Measurements from ENCODE around the gene SHROOM2. TPM values are rescaled to one million over a fixed set of nuclear protein-coding genes. Genes with fewer than 3 reads are reported as not detected.

The SHROOM2 gene
- total RNA-seq, 1 experiment from 2014 or later: 5.3 TPM

DNA sequence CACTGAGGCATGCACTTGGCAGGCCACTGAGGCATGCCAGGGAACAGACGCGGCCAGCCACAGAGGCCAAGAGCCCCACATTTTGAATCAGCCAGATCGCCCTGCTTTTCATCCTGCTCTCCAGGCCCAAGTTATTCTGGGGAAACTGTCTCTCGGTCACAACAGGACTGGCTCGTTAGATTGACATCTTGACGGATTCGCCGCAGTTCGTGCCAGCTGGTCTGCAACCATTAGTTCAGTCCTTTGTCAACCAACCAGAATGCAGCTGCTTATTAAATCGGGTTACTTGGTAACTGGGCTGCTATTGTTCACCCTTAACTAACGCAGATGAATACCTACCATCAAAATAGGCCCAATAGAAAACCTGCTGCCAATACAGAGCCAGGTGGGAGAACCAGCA lies 197.6 kb downstream of the SHROOM2 start:
- Histone ChIP-seq H3K27ac (ENCODE audit: low read depth, low read length) (no peak overlapping the region), H3K9ac (ENCODE audit: low read length) (no peak overlapping the region), H3K4me3 (replicated peaks in 1 of 2; ENCODE audit: low read depth in 1 of 2, low read length in 2 of 2) (no peak overlapping the region), H3K79me2 (ENCODE audit: insufficient read depth, low read length) (no peaks in the 10 kb centered on the region), H3K27me3 (ENCODE audit: insufficient read depth, low read length) (no peaks in the 10 kb centered on the region), H3K36me3 (ENCODE audit: control insufficient read depth in 1 of 2, insufficient read depth in 2 of 2, low read length in 2 of 2) (no peaks in the 10 kb centered on the region), H4K20me1 (ENCODE audit: insufficient read depth) (no peaks in the 10 kb centered on the region), H3K4me1 (ENCODE audit: control insufficient read depth in 1 of 2, insufficient read depth in 2 of 2, low read length in 2 of 2) (no peaks in the 10 kb centered on the region), H2AFZ (ENCODE audit: low read depth, low read length, poor library complexity, severe bottlenecking) (no peak overlapping the region), H3K4me2 (ENCODE audit: low read length) (no peak overlapping the region), H3K9me2 (ENCODE audit: insufficient read depth) (no peaks in the 10 kb centered on the region), H3K9me3 (ENCODE audit: control insufficient read depth in 1 of 2, insufficient read depth in 1 of 2, low read depth in 1 of 2, low read length in 2 of 2) (no peaks in the 10 kb centered on the region)
- ChIA-PET POLR2A (no interaction called here), RAD21 (ENCODE audit: low non-redundant PET in 1 of 2, low total read pairs in 2 of 2, uncharacterized antibody in 2 of 2, unreplicated experiment in 2 of 2) (no interaction called here), CTCF (no interaction called here)
- BruUV-seq (replicated peaks): no TSS peak
- DNase-seq (ENCODE audit: low read depth, low spot score) (no peak), ATAC-seq (no peak)
- intact Hi-C loops (cut with micrococcal nuclease): no loop called here
- TF ChIP-seq, protein P1, sequence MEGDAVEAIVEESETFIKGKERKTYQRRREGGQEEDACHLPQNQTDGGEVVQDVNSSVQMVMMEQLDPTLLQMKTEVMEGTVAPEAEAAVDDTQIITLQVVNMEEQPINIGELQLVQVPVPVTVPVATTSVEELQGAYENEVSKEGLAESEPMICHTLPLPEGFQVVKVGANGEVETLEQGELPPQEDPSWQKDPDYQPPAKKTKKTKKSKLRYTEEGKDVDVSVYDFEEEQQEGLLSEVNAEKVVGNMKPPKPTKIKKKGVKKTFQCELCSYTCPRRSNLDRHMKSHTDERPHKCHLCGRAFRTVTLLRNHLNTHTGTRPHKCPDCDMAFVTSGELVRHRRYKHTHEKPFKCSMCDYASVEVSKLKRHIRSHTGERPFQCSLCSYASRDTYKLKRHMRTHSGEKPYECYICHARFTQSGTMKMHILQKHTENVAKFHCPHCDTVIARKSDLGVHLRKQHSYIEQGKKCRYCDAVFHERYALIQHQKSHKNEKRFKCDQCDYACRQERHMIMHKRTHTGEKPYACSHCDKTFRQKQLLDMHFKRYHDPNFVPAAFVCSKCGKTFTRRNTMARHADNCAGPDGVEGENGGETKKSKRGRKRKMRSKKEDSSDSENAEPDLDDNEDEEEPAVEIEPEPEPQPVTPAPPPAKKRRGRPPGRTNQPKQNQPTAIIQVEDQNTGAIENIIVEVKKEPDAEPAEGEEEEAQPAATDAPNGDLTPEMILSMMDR (IDR thresholded peaks at IDR 0.05 in 2 of 3, conservative IDR thresholded peaks at IDR 0.05 in 1 of 3; ENCODE audit: borderline replicate concordance in 1 of 3, insufficient read depth in 1 of 3, low read depth in 2 of 3, low read length in 2 of 3): no peak
- no peak for TF ChIP-seq FOSL1 (IDR thresholded peaks at IDR 0.05; ENCODE audit: low read depth)
- no peak for TF ChIP-seq SIN3A (IDR thresholded peaks at IDR 0.05; ENCODE audit: low read depth)
- TF ChIP-seq CEBPB (IDR thresholded peaks at IDR 0.05; ENCODE audit: low read depth): no peak

DNA sequence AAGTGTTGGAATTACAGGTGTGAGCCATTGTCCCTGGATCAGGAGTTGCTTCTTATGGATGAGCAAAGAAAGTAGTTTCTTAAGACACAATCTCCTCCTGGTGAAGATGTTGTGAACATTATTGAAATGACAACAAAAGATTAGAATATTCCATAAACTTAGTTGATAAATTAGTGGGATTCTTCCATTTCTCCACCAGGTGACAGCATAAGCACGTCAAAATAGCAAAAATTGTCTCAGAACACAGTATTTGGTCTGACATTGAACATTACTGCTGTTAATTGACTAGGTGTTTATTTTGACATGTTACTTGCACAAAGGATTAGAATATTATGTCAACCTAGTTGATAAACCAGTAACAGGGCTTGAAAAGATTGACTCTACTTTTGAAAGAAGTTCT lies 202.5 kb downstream of the SHROOM2 start:
- ATAC-seq (no peak), DNase-seq (ENCODE audit: low read depth, low spot score) (no peak)
- no peak overlapping the region for H3K4me2 ChIP-seq (ENCODE audit: low read length)
- BruUV-seq (replicated peaks): no TSS peak
- H3K4me3 ChIP-seq (replicated peaks in 1 of 2; ENCODE audit: low read depth in 1 of 2, low read length in 2 of 2): no peak overlapping the region
- H4K20me1 ChIP-seq (ENCODE audit: insufficient read depth): no peaks in the 10 kb centered on the region
- H3K27me3 ChIP-seq (ENCODE audit: insufficient read depth, low read length): no peaks in the 10 kb centered on the region
- ChIA-PET POLR2A (no interaction called here), RAD21 (ENCODE audit: low non-redundant PET in 1 of 2, low total read pairs in 2 of 2, uncharacterized antibody in 2 of 2, unreplicated experiment in 2 of 2) (no interaction called here), CTCF (no interaction called here)
- H3K9me2 ChIP-seq (ENCODE audit: insufficient read depth): no peaks in the 10 kb centered on the region
- no peaks in the 10 kb centered on the region for H3K79me2 ChIP-seq (ENCODE audit: insufficient read depth, low read length)
- H3K9me3 ChIP-seq (ENCODE audit: control insufficient read depth in 1 of 2, insufficient read depth in 1 of 2, low read depth in 1 of 2, low read length in 2 of 2): no peaks in the 10 kb centered on the region
- no peaks in the 10 kb centered on the region for H3K36me3 ChIP-seq (ENCODE audit: control insufficient read depth in 1 of 2, insufficient read depth in 2 of 2, low read length in 2 of 2)
- H3K27ac ChIP-seq (ENCODE audit: low read depth, low read length): no peak overlapping the region
- intact Hi-C loops (cut with micrococcal nuclease): loop anchor here (1.0 kb wide), 1 partner anchor 131 kb away; no protein-coding TSS in a partner anchor
- H3K4me1 ChIP-seq (ENCODE audit: control insufficient read depth in 1 of 2, insufficient read depth in 2 of 2, low read length in 2 of 2): no peaks in the 10 kb centered on the region
- no peak overlapping the region for H3K9ac ChIP-seq (ENCODE audit: low read length)
- no peak for TF ChIP-seq SP1 (IDR thresholded peaks at IDR 0.05; ENCODE audit: low read depth)
- TF ChIP-seq, protein P1 (IDR thresholded peaks at IDR 0.05 in 2 of 3, conservative IDR thresholded peaks at IDR 0.05 in 1 of 3; ENCODE audit: borderline replicate concordance in 1 of 3, insufficient read depth in 1 of 3, low read depth in 2 of 3, low read length in 2 of 3): peak; percentile 12 to 79 (median 44); a peak in 4 of 6 replicates
- peak; percentile 60 for TF ChIP-seq RAD21 (IDR thresholded peaks at IDR 0.05; ENCODE audit: low read depth)
- no peak overlapping the region for H2AFZ ChIP-seq (ENCODE audit: low read depth, low read length, poor library complexity, severe bottlenecking)

Data from HCT116 (cell line).